Immature natural killer cell (primary cell): ENCODE results near the gene VPS9D1. TPM values are rescaled to one million over a fixed set of nuclear protein-coding genes. Genes with fewer than 3 reads are reported as not detected.

Experiments used
- DNase-seq, 3 donors: peaks; one replicate each; pipeline ENCODE4 v3.0.0; 2022; ENCODE audit warnings: mixed read lengths in 1 of 3
- H3K27ac Mint-ChIP-seq, 6 donors: one replicate each; pipeline ENCODE4 v1.8.0; 2020; ENCODE audit warnings: mixed read lengths in 6 of 6, mild to moderate bottlenecking in 5 of 6, inconsistent platforms in 4 of 6, moderate library complexity in 3 of 6
- H3K27me3 Mint-ChIP-seq, 3 donors: one replicate each; pipeline ENCODE4 v1.8.0; 2020 to 2021; ENCODE audit warnings: low read depth in 3 of 3, mild to moderate bottlenecking in 3 of 3, mixed read lengths in 3 of 3, moderate library complexity in 3 of 3, inconsistent platforms in 1 of 3
- H3K36me3 Mint-ChIP-seq, 3 donors: one replicate each; pipeline ENCODE4 v1.8.0; 2020; ENCODE audit warnings: mixed read lengths in 3 of 3, inconsistent platforms in 2 of 3, mild to moderate bottlenecking in 2 of 3
- H3K4me1 Mint-ChIP-seq, 2 donors: one replicate each; pipeline ENCODE4 v1.8.0; 2020; ENCODE audit warnings: inconsistent platforms in 2 of 2, mild to moderate bottlenecking in 2 of 2, mixed read lengths in 2 of 2, moderate library complexity in 1 of 2
- H3K4me3 Mint-ChIP-seq, 5 donors: one replicate each; pipeline ENCODE4 v1.8.0; 2020; ENCODE audit warnings: mild to moderate bottlenecking in 5 of 5, mixed read lengths in 5 of 5, inconsistent platforms in 3 of 5, moderate library complexity in 3 of 5
- H3K9me3 Mint-ChIP-seq, 6 donors: one replicate each; pipeline ENCODE4 v1.8.0; 2020; ENCODE audit warnings: mild to moderate bottlenecking in 6 of 6, mixed read lengths in 6 of 6, inconsistent platforms in 4 of 6, moderate library complexity in 3 of 6
- polyA plus RNA-seq, 3 donors: library from polyadenylated mRNA; unstranded; fragments of 300-500 nt; fragmentation: Illumina TruSeq; gene quantifications; one replicate each; pipeline ENCODE4 v1.2.3, GENCODE V29; 2021

VPS9D1 gene
- polyA plus RNA-seq, 3 donors from 2014 or later: 0.65 to 1.3 (median 0.96) TPM

DNA sequence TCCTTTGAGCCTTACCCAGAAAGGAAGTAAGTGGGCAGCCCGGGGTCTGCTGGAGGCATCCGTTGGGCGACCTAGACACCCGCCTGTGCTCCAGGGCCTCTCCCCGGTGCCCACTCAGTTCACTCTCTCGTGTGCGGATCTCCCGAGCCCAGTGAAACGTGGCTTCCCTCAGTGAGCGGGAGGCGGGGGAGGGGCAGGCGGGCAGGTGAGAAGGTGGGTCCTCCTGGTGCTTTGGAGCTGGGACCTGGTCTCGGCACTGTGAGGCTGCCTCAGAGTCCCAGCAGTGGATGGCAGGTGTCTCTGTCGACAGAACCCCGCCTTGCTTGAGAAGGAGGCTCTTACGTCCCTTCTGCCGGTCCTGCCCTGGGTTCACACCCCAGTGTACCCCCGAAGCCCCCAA lies 8.6 kb upstream of the VPS9D1 start:
- H3K9me3 Mint-ChIP-seq: no peaks in the 10 kb centered on the region
- H3K27ac Mint-ChIP-seq: peak overlapping the region in 5 of 6 donors; percentile 75 to 88 (median 84)
- peaks cover 24 to 35% (median 26%) of the 10 kb centered on the region in 3 donors for H3K27me3 Mint-ChIP-seq
- H3K4me3 Mint-ChIP-seq: peak overlapping the region in 2 of 5 donors; percentile 35 to 63
- peaks cover 21 to 47% (median 28%) of the 10 kb centered on the region in 3 donors for H3K36me3 Mint-ChIP-seq
- H3K4me1 Mint-ChIP-seq: peaks cover 56 to 69% of the 10 kb centered on the region in 2 donors
- no peak for DNase-seq

- Mint-ChIP-seq H3K9me3 (no peaks in the 10 kb centered on the region), H3K27ac (peak overlapping the region; percentile 88 to 94 (median 91)), H3K4me3 (peak overlapping the region; percentile 61 to 82 (median 75)), H3K36me3 (peaks cover 30 to 46% (median 31%) of the 10 kb centered on the region in 3 donors), H3K4me1 (peaks cover 62 to 76% of the 10 kb centered on the region in 2 donors), H3K27me3 (peaks cover 30 to 42% (median 40%) of the 10 kb centered on the region in 3 donors)
- peak; percentile 57 to 71 (median 68) for DNase-seq
Observed at GRCh38 chr16:89727406-89728120, 6.9 kb upstream of the VPS9D1 start.

- H3K27me3 Mint-ChIP-seq: peaks cover 35 to 57% (median 48%) of the 10 kb centered on the region in 3 donors
- peaks cover 52 to 56% of the 10 kb centered on the region in 2 donors for H3K4me1 Mint-ChIP-seq
- H3K36me3 Mint-ChIP-seq: peaks cover 20 to 26% (median 21%) of the 10 kb centered on the region in 3 donors
- H3K4me3 Mint-ChIP-seq: peak overlapping the region; percentile 93 to 99 (median 97)
- DNase-seq: peak; percentile 94 to 95 (median 95)
- H3K27ac Mint-ChIP-seq: peak overlapping the region; percentile 99 to 100 (median 100)
- no peaks in the 10 kb centered on the region for H3K9me3 Mint-ChIP-seq
Observed at GRCh38 chr16:89723279-89724250, 2.9 kb upstream of the VPS9D1 start.

- H3K27me3 Mint-ChIP-seq: peaks cover 29 to 51% (median 43%) of the 10 kb centered on the region in 3 donors
- H3K4me3 Mint-ChIP-seq: peak overlapping the region; percentile 93 to 99 (median 97)
- H3K9me3 Mint-ChIP-seq: no peaks in the 10 kb centered on the region
- peaks cover 17 to 22% (median 17%) of the 10 kb centered on the region in 3 donors for H3K36me3 Mint-ChIP-seq
- H3K4me1 Mint-ChIP-seq: peaks cover 48 to 54% of the 10 kb centered on the region in 2 donors
- H3K27ac Mint-ChIP-seq: peak overlapping the region; percentile 99 to 100 (median 100)
- DNase-seq: peak; percentile 81 to 89 (median 88)
Observed at GRCh38 chr16:89722392-89723278, 1.9 kb upstream of the VPS9D1 start.

DNA sequence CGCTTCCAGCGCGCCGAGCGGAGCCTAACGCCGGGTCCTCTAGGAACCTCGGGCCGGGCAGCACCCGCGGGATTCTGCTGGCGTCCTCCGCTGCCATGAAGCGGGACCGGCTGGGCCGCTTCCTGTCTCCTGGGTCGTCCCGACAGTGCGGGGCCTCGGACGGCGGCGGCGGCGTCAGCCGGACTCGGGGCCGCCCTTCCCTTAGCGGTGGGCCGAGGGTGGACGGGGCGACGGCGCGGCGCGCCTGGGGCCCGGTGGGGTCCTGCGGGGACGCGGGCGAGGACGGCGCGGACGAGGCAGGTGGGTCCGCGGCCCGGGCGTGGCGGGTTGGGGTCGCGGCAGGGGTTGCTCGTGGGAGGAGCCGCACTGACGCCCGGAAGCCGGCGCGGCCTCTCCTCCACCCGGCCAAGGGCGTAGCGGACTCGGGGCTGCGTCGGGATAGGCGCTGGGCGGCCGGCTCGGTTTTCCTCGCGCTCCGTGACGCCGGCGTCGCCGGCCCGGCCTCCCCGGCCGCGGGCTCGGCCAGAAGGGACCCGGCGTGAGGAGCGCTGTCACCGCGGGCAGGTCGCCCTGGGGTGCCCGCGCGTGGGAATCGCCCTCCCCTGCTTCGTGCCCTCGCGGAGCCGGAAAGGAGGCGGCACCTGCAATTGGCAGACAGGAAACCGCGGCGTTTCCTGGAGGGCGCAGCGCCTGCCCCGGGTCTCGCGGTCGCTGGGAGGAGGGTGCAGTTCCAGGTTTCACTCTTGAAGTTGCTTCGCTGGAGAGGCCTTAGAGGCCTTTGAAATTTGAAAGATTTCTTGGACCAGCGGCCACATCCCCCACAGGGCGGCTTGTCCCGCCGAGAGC lies 1.1 kb upstream of the VPS9D1 start:
- Mint-ChIP-seq H3K27ac (peak overlapping the region; percentile 99 to 100 (median 100)), H3K27me3 (peaks cover 26 to 45% (median 37%) of the 10 kb centered on the region in 3 donors)

GRCh38 chr16:89720551-89720812 lies 216 bp downstream of the VPS9D1 start:
- Mint-ChIP-seq H3K9me3 (no peaks in the 10 kb centered on the region), H3K27me3 (peaks cover 26 to 42% (median 37%) of the 10 kb centered on the region in 3 donors), H3K4me3 (peak overlapping the region; percentile 69 to 81 (median 76)), H3K27ac (peak overlapping the region in 5 of 6 donors; percentile 61 to 79 (median 72)), H3K36me3 (peaks cover 9 to 14% (median 10%) of the 10 kb centered on the region in 3 donors), H3K4me1 (peaks cover 38 to 39% of the 10 kb centered on the region in 2 donors)
- DNase-seq: no peak

More for the DNA sequence above, 1.1 kb upstream of the VPS9D1 start:
- H3K4me3 Mint-ChIP-seq: peak overlapping the region; percentile 93 to 99 (median 97)
- peaks cover 39 to 47% of the 10 kb centered on the region in 2 donors for H3K4me1 Mint-ChIP-seq
- DNase-seq: peak; percentile 93 to 94 (median 93)
- H3K36me3 Mint-ChIP-seq: peaks cover 9 to 14% (median 11%) of the 10 kb centered on the region in 3 donors
- H3K9me3 Mint-ChIP-seq: no peaks in the 10 kb centered on the region

GRCh38 chr16:89717688-89718505 lies 2.8 kb downstream of the VPS9D1 start:
- peaks cover 19 to 20% of the 10 kb centered on the region in 2 donors for H3K4me1 Mint-ChIP-seq
- DNase-seq: no peak
- no peak overlapping the region for H3K27ac Mint-ChIP-seq
- no peaks in the 10 kb centered on the region for H3K9me3 Mint-ChIP-seq
- peak overlapping the region in 2 of 5 donors; percentile 10 to 15 for H3K4me3 Mint-ChIP-seq
- peaks cover 18 to 31% (median 20%) of the 10 kb centered on the region in 3 donors for H3K27me3 Mint-ChIP-seq
- peaks cover 3 to 4% (median 4%) of the 10 kb centered on the region in 3 donors for H3K36me3 Mint-ChIP-seq

DNA sequence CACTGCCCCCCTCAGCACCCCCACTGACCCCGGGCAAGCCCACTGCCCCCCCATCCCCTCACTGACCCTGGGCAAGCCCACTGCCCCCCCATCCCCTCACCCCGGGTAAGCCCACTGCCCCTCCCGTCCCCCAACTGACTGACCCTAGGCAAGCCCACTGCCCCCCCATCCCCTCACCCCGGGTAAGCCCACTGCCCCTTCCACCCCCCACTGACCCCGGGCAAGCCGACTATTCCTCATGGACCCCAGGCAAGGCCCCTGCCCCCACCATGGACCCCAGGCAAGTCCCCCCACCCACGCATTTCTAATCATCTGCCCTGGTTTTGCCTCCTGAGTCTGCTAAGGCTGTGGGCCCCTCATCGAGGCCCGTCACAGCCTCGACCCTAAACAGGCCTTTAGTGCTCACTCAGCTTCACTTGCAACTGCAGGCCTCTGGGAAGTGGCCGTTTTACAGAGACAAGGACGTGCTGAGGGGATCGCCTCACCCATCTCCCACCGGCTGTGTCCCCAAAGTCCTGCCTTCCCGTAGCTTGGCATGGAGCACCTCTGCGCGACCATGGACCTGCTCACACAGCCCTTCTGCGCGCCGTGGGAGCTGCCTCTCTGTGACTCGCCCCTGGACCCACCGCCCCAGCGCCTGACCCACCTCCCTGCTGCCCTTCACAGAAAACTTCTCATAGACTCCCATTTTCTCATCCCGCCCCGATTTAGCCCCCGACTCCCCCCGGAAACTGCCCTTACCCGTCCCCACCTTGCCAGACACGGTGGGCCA lies 3.6 kb downstream of the VPS9D1 start:
- no peak overlapping the region for H3K4me3 Mint-ChIP-seq
- no peak overlapping the region for H3K27ac Mint-ChIP-seq
- H3K4me1 Mint-ChIP-seq: peaks cover 13 to 18% of the 10 kb centered on the region in 2 donors
- DNase-seq: no peak
- peaks cover 11 to 23% (median 14%) of the 10 kb centered on the region in 3 donors for H3K27me3 Mint-ChIP-seq
- H3K9me3 Mint-ChIP-seq: no peaks in the 10 kb centered on the region
- H3K36me3 Mint-ChIP-seq: no peaks in the 10 kb centered on the region

GRCh38 chr16:89716493-89716892 lies 4.2 kb downstream of the VPS9D1 start:
- Mint-ChIP-seq H3K4me1 (peaks cover 13 to 18% of the 10 kb centered on the region in 2 donors), H3K9me3 (no peaks in the 10 kb centered on the region), H3K27ac (no peak overlapping the region), H3K27me3 (peaks cover 9 to 21% (median 12%) of the 10 kb centered on the region in 3 donors), H3K36me3 (no peaks in the 10 kb centered on the region), H3K4me3 (no peak overlapping the region)
- no peak for DNase-seq

- Mint-ChIP-seq H3K27ac (no peak overlapping the region), H3K4me1 (peaks cover 0 to 5% of the 10 kb centered on the region in 2 donors), H3K27me3 (peaks cover 2 to 5% (median 2%) of the 10 kb centered on the region in 3 donors), H3K36me3 (no peaks in the 10 kb centered on the region), H3K4me3 (peak overlapping the region in 2 of 5 donors; percentile 35 to 44), H3K9me3 (no peaks in the 10 kb centered on the region)
- no peak for DNase-seq
Observed at GRCh38 chr16:89712274-89712781, 8.4 kb downstream of the VPS9D1 start.
